HG03432 (cell line): ENCODE results near the gene TTLL4.
"Not testable (repeated sequence)": the region's sequence is repeated elsewhere in the genome, so short reads cannot be mapped to it uniquely, and the experiment has no call there.

ENCODE experiments used
- ATAC-seq: cut with Tn5 transposase; IDR thresholded peaks from one replicate; pipeline ENCODE4 v1.9.1; 2021; ENCODE audit warnings: mild to moderate bottlenecking, moderate library complexity; ENCODE audit not compliant: unreplicated experiment

The TTLL4 gene

DNA sequence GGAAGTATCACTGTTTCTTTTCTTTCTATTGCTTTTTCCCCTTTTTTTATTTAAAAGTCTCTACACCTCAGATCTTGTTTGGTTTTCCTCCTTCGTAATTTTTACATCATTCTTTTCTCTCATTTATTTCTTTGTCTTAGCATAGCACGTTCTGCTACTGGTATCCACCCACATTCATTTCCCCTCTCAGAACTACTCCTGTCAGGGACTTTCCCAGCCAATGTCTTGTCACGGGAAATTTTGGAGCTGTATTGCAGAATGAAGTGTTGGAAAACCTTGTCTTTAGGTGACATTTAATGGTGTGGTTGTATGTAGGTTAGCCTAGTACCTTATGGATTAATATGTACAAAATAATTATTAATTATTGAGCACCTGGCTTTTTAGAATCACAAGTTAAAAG lies 34.0 kb downstream of the TTLL4 start:
- no peak for ATAC-seq

DNA sequence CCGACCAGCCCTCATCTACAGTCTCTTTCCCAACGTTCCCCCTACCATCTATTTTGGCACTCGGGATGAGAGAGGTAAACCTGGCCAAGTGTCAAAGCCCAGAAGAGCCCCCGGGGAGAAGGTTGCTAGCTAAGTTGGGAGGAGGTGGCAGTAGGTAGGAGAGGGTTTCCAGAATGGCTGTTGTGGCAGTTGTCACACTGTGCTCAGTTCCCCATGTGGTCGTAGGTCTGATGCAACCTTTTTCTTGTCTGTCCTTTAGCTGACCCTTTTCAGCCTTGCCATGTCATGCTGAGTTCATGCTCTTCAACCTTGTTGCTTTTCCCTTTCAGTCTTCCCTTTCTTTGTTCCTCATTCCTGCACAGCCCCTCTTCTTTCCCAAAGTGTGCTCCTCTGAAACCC lies 34.5 kb downstream of the TTLL4 start:
- no peak for ATAC-seq

DNA sequence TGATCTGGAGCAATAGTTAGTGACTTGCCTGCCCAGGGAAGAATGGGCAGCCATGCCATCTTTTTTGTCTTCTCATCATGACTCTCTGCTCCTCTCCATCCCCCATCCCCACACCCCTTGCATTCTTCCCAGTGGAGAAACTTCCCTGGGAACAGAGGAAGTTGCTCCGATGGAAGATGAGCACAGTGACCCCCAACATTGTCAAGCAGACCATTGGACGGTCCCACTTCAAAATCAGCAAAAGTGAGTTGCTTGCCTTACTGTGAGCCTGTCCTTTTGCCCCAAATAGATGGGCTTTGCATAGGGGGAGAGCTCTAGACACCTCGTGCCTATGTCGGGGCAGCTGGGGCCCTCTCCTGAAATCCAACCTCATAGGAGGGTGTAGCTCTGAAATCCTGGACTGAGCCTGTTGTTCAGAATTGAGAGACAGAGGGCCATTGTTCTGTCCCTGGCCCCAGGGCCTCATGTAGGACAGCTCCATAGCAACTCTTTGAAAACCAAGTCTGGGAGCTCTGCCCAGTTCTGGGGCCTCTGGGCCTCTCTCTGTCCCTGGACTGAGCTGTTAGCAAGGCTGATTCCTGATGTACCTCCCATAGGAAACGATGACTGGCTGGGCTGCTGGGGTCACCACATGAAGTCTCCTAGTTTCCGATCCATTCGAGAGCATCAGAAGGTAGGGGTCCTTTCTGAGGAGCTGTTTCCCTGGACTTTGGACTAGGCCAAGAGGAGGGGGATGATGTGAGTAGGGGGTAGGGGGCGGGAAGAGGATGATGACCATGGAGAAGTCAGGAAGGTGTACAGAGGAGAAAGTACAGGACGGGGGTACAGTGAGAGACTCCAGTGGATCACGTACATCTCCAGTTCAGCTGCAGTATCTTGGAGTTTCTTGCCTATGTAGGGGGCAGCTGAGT lies 35.2 kb downstream of the TTLL4 start:
- no peak for ATAC-seq

DNA sequence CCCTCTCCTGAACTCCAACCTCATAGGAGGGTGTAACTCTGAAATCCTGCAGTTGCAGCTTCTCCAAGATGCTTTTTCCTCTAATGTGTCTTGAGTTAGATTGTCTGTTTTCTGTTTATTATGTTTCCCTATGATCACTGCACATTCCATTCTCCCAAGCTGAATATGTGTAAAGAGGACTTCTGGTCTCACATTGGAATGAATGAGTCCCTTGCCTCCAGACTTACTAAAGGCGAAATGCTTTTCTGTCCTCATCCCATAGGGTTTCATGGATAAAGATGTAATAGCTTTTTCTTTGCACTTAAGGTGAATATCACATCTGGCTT lies 35.8 kb downstream of the TTLL4 start:
- ATAC-seq, result no peak

DNA sequence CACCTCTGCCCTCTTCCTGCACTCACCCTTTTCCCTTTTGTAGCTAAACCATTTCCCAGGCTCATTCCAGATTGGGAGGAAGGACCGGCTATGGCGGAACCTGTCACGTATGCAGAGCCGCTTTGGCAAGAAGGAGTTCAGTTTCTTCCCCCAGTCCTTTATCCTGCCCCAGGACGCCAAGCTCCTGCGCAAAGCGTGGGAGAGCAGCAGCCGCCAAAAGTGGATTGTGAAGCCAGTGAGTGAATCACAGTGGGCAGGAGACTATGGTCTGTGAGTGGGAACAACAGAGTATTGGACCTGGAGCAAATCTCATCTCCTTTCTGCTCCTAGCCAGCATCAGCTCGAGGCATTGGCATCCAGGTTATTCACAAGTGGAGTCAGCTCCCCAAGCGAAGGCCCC lies 36.3 kb downstream of the TTLL4 start:
- no peak for ATAC-seq

DNA sequence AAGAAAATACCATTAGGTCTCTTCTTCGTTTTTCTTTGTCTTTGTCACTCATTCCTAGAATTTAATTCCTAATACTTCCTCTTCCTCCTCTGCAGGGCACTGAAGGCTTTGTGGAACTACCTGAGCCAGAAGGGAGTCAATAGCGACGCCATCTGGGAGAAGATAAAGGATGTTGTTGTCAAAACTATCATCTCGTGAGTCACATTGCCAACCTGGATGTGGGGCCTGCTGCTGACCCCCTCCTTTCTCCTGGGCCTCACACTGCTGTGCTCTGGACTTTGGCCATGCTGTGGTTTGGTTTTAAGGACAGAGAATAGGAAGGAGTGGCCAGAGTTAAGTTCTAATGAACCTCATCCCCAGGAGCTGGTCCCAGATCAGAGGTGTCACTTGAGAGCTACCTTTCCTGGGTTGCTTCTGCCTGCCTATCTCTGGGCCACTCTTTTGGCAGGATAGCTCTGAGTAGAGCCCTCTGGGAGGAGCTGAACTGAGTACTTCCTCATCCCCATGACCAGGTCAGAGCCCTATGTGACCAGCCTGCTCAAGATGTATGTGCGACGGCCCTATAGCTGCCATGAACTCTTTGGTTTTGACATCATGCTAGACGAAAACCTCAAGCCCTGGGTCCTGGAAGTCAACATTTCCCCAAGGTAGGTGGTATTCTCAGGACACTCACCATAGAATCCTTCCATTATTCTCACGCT lies 38.3 kb downstream of the TTLL4 start:
- ATAC-seq, result no peak

DNA sequence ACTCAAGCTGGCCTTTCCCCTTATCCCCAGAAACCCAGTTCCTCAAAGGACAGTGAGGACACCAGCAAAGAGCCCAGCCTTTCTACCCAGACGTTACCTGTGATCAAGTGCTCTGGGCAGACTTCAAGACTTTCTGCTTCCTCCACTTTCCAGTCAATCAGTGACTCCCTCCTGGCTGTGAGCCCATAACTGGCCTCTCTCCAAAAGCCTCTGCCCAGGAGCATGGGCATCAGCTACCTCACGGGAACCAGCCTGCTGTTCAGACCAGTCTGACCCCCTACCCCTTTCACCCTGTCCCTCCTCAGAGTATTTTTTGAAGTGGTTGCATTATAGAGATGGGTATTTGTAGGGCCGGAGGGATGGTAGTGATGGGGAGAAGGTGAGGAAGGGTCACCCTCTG lies 43.6 kb downstream of the TTLL4 start:
- ATAC-seq, result no peak

DNA sequence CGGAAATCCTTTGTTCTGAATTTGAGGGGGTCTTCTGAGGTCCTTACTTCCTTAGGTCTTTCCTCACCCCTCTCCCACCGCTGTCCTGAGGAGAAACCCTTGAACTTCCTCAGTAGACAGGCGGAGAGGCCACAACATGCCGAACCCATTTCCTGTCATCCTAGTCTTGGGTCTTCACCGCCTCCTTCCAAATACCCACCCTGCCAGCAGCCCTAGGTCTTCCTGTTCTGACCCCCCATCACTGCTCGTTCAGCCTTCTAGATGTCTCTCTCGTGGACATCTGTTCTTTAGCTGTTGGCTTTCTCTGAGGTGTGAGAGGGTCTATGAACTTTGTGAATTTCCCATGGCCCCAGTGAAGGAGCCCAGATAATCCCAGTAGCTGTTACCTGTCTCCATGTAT lies 44.1 kb downstream of the TTLL4 start:
- ATAC-seq, result no peak

DNA sequence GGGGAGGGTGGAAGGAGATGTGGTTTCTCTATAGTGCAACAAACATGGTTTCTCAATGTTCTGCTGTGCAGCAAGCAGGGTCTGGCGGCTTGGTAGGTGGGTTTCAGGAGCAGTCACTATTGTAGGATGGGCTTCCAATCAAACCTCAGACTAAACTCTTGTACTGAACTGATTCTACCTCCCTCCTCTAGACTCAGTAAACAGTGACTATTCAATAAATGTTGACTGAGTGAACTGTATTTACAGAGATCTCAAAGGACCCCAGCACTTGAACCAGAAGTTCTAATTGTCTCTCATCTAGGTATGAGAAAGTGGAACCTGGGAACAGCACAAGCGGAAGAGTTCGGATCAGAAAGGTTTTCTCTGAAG lies 44.5 kb downstream of the TTLL4 start:
- ATAC-seq, result no peak

DNA sequence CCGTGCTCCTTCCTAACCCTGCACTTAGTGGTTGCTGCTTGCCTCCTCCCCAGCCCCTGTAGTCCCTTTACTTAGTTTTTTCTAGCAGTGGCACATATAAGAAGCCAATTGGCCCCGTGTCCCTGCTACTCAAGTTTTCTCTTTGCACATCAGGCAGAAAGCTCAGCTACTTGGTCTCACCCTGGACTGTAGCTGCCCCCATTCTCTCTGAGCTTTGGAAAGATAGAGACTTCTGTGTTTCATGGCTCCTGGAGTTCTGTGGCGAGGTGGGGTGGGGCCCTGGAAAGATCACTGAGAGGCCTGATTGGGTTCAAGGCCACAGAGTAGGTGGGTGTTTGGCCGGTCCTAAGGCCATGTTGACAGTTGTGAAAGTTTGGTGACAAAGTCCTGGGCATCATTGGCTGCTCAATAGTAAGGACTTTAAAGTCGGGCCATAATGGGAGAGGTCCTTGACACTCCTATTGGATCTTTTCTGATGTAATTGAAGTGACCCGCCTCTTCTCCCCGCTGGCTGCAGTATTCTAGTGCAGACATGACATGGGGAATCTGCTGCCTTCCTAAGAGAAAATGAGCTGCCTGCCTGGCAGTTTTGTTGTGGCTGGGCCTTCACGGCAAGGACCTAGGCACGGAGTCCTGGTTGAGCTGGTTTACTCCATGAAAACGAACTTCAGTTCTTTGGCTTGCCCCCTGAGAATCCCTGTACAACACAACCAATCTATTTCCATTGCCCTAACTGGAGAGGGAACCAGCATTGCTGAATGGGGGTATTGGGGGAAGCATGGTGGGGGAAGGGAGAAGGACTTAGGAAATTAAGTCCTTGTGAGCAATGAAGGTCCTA lies 45.2 kb downstream of the TTLL4 start:
- no peak for ATAC-seq

DNA sequence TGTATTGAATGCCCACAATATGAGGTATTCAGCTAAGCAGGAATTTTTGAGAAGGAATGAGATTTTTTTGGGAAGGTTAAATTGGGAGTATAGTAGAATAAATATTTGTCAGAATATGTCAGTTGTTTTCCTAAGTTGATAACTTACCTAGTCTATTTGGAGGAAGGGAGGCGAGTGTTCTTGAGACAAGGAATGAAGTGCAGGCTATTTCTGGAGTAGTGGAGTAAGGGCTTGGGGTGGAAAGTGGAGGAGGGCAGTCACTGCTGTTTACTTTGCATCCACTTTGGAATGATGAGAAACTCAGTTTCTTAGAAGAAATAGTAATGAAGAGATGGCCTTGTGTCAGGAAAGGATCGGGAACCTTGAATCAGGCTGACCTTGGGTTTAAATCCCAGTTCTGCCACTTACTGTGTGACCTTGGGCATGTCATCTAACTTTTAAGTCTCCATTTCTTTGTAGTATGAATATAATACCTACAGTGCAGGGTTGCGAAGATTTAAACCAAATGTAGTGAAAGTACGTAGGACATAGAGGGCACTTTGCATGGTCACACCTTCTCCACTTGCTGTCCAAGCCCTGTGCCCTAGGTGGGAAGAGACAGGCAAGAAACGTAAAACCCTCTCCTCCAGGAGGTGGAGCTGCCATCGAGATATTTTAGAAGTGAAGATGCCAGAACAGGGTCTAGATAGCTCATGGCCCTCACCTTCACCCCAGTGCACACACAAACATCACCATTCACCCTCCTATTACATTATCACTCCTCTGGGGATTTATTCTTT lies 46.2 kb downstream of the TTLL4 start:
- ATAC-seq, result no peak

DNA sequence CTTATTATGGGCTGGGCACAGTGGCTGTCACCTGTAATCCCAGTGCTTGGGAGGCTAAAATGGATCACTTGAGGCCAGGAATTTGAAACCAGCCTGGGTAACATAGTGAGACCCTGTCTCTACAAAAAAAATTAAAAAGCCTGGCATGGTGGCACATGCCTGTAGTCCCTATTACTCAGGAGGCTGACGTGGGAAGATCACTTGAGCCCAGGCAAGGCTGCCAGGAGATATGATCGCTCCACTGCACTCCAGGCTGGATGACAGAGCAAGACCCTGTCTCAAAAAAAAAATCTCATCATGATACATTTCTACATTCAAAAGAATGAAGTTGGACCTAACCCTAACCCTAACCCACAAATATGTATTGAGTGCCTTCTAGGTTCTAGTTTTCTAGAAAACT lies 51.2 kb downstream of the TTLL4 start:
- no peak for ATAC-seq

DNA sequence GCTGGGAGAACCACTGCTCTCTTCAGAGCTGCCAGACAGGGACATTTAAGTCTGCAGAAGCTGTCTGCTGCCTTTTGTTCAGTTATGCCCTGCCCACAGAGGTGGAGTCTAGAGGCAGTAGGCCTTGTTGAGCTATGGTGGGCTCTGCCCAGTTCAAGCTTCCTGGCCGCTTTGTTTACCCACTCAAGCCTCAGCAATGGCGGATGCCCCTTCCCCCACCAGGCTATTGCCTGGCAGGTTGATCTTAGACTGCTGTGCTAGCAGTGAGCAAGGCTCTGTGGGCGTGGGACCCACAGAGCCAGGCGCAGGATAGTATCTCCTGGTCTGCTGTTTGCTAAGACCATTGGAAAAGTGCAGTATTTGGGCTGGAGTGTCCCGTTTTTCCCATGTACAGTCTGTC lies 62.1 kb downstream of the TTLL4 start:
- not testable (repeated sequence) for ATAC-seq

DNA sequence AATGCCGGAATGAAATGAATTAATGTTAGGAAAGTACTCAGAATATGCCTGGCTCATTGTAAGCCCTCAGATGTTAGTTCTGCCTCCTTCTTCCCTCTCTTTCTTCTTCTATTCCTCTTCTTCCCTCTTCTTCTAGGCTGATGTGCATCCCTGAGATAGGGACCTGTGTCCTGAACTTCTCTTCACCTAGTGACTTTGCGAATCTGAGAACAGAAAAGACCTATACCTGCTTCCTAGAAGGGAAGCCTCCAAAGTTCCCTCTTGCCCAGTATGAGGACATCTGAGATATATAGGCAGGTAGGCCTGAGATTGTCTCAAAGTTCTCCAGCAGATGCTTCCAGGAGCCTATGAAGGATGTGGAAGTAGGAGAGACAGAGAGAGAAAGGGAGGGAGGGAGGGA lies 63.2 kb downstream of the TTLL4 start:
- ATAC-seq, result no peak

DNA sequence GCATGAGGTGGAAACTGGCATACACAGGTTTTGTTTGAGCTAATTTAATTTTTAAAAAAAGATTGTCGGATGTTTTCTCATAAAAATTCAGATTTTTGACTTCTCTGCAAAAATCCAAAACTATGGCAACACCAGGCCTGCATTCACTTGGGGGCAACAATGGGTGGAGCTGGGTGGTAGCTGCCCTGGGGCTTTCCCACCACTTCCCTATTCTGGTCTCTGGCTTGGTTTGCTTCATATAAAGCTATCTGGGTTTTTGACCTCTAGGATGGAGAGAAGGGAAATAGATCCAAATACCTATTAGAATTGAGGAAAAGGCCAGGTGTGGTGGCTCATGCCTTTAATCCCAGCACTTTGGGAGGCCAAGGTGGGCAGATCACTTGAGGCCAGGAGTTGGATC lies 65.9 kb downstream of the TTLL4 start:
- ATAC-seq, result no peak

DNA sequence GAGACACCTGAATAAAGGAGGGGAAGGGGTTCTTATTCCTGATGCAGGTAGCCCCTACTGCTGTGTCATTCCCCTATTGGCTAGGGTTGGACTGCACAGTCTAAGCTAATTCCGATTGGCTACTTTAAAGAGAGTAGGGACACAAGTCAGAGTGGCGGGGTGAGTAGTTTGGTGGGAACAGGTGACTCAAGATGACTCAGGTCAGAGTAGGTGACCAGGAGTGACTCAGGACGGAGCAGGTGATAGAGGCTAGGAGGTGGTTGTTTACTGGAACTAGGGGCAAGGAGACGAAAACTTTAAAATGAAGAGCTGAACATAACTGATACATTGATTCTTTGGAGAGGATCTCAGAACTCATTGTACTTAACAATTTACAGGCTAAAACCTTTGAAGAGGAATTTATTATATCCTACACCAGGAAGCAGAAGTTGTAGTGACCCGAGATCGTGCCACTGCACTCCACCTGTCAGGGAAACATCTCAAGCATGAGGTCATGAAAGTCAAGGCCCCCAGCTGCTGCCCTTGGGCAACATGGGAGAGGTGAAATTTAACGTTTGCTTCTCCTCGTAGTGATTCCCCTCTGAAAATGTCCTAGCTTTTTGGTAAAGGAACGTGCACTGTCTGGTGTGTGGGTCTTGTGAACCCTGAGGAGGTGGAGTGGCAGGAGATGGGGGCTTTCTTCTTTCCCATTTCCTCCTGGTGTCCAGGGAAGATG lies 66.8 kb downstream of the TTLL4 start:
- ATAC-seq, result no peak

DNA sequence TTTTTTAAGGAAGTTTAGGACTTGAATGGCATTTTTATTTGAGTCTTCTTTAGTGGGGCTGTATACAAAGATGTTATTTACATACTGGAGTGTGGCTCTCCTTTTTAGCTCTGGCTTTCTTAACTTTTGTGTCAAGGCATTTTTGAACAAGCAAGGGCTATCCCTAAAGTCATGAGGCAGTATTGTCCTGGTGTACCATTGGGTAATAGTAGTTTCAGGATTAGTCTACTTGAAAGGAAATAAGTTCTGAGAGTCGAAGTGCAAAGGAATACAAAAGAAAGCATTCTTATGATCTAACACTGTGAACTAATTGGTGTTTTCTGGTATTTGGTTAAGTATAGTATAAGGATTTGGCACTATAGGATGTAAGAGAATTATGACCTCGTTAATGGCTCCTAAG lies 69.4 kb downstream of the TTLL4 start:
- peak; percentile 42 for ATAC-seq

DNA sequence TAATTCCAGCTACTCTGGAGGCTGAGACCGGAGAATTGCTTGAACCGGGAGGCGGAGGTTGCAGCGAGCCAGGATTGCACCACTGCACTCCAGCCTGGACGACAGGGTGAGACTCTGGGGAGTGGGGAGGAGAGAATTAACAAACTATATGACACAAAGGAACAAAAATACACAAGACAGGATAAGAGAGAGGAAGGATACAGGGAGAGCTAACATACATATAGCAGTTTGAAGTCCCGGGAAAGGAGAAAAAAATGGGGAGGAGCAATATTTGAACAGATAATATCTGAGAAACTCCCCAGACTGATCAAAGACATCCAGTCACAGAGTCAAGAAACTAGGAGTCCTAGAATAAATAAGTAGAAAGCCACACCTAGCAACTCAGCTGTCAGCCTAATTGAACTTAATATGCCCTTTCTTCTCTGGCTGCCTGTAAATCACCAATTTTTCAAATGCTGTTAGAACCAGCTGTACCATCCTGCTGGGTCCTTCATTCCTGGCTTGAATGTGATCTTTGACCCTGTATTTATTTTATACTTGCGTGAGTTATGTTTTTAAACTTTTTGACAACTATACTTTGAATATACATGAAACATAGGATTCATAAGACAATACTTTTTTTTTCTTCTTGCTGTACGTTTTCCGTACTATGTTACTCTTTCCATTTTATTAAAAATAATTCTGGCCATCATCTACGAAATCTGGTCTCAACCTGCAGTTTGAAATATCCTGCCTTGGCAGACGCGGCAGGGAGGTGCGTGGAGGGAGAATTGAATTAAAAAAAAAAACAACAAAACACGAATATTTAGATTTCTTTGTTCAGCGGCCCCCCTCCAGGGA lies 70.4 kb downstream of the TTLL4 start:
- no peak for ATAC-seq
